IPS-18c (cell line): ENCODE data around the gene ANTXR2.
A peak's percentile ranks its signal among the peaks of the same experiment; 100 is the strongest.

ENCODE experiments used
- H3K4me3 ChIP-seq: 2 replicates; pipeline ENCODE4 v1.7.0; 2013; ENCODE audit warnings: low read depth, mild to moderate bottlenecking, low read length, moderate library complexity; ENCODE audit not compliant: insufficient read depth
- H3K9me3 ChIP-seq: one replicate; pipeline ENCODE4 v1.6.1; 2013; ENCODE audit warnings: mild to moderate bottlenecking, low read length, moderate library complexity; ENCODE audit not compliant: control insufficient read depth, insufficient read depth

The ANTXR2 gene

GRCh38 chr4:80074651-80075050, 1.6 kb upstream of the ANTXR2 start:
- H3K4me3 ChIP-seq = no peak overlapping the region; the same call in 1 of the 2 replicates
- H3K9me3 ChIP-seq = no peaks in the 10 kb centered on the region

- H3K9me3 ChIP-seq = no peaks in the 10 kb centered on the region
- no peak overlapping the region for H3K4me3 ChIP-seq
Measured at GRCh38 chr4:80074069-80074468, 1.0 kb upstream of the ANTXR2 start.

GRCh38 chr4:80073473-80074008, 512 bp upstream of the ANTXR2 start:
- H3K4me3 ChIP-seq = peak overlapping the region; percentile 74; the same call in 1 of the 2 replicates
- H3K9me3 ChIP-seq = no peaks in the 10 kb centered on the region

- no peaks in the 10 kb centered on the region for H3K9me3 ChIP-seq
- peak overlapping the region; percentile 74 for H3K4me3 ChIP-seq
Measured at GRCh38 chr4:80072228-80072743, 743 bp downstream of the ANTXR2 start.

- peak overlapping the region; percentile 74 for H3K4me3 ChIP-seq
- no peaks in the 10 kb centered on the region for H3K9me3 ChIP-seq
Measured at GRCh38 chr4:80071604-80072227, 1.3 kb downstream of the ANTXR2 start.

- Histone ChIP-seq H3K4me3 (peak overlapping the region; percentile 74), H3K9me3 (no peaks in the 10 kb centered on the region)
Measured at GRCh38 chr4:80070880-80071603, 2.0 kb downstream of the ANTXR2 start.

GRCh38 chr4:80069837-80070731, 2.9 kb downstream of the ANTXR2 start:
- H3K4me3 ChIP-seq = no peak overlapping the region
- H3K9me3 ChIP-seq = no peaks in the 10 kb centered on the region

- Histone ChIP-seq H3K9me3 (no peaks in the 10 kb centered on the region), H3K4me3 (no peak overlapping the region)
Measured at GRCh38 chr4:80069108-80069836, 3.8 kb downstream of the ANTXR2 start.

GRCh38 chr4:80065601-80066000, 7.4 kb downstream of the ANTXR2 start:
- Histone ChIP-seq H3K9me3 (no peaks in the 10 kb centered on the region), H3K4me3 (no peak overlapping the region)

- no peak overlapping the region for H3K4me3 ChIP-seq
- no peaks in the 10 kb centered on the region for H3K9me3 ChIP-seq
Measured at GRCh38 chr4:80062527-80062926, 10.5 kb downstream of the ANTXR2 start.

- Histone ChIP-seq H3K4me3 (no peak overlapping the region), H3K9me3 (no peaks in the 10 kb centered on the region)
Measured at GRCh38 chr4:80060804-80061203, 12.2 kb downstream of the ANTXR2 start.

GRCh38 chr4:80058740-80059139, 14.3 kb downstream of the ANTXR2 start:
- H3K9me3 ChIP-seq = no peaks in the 10 kb centered on the region
- H3K4me3 ChIP-seq = no peak overlapping the region

GRCh38 chr4:80054375-80054774, 18.7 kb downstream of the ANTXR2 start:
- no peaks in the 10 kb centered on the region for H3K9me3 ChIP-seq
- H3K4me3 ChIP-seq = no peak overlapping the region

GRCh38 chr4:80053140-80053910, 19.7 kb downstream of the ANTXR2 start:
- H3K4me3 ChIP-seq = no peak overlapping the region
- no peaks in the 10 kb centered on the region for H3K9me3 ChIP-seq

GRCh38 chr4:80049813-80050534, 23.1 kb downstream of the ANTXR2 start:
- Histone ChIP-seq H3K4me3 (no peak overlapping the region), H3K9me3 (no peaks in the 10 kb centered on the region)

GRCh38 chr4:80049402-80049801, 23.6 kb downstream of the ANTXR2 start:
- H3K4me3 ChIP-seq = no peak overlapping the region
- no peaks in the 10 kb centered on the region for H3K9me3 ChIP-seq
